Anterior cingulate cortex (tissue), 58 donors: ENCODE data around the gene KRTAP7-1.

Experiments
- DNase-seq, 58 donors: peaks; one replicate each; lab custom pipeline; 2025; lab: John Stamatoyannopoulos, UW

KRTAP7-1 gene

GRCh38 chr21:30829659-30830058 is at the start of gene KRTAP7-1:
Gene KRTAP7-1 (minus strand): TSS chr21:30829759. CDS start chr21:30829698, 61 bp downstream.
- no peak for DNase-seq

GRCh38 chr21:30874526-30874925 is 45.0 kb upstream of the KRTAP7-1 start:
- no peak for DNase-seq

GRCh38 chr21:30847627-30848500 is 18.3 kb upstream of the KRTAP7-1 start:
- DNase-seq, result no peak

GRCh38 chr21:30842990-30843389 is 13.4 kb upstream of the KRTAP7-1 start:
- DNase-seq, result no peak

- peak in 1 of 58 donors; percentile 0 for DNase-seq
Observed at GRCh38 chr21:30839304-30839703, 9.7 kb upstream of the KRTAP7-1 start.

GRCh38 chr21:30838536-30838935 is 9.0 kb upstream of the KRTAP7-1 start:
- DNase-seq, result no peak

- no peak for DNase-seq
Observed at GRCh38 chr21:30831194-30831765, 1.7 kb upstream of the KRTAP7-1 start.

- DNase-seq, result no peak
Observed at GRCh38 chr21:30818837-30819610, 10.5 kb downstream of the KRTAP7-1 start.

GRCh38 chr21:30813174-30813573 is 16.4 kb downstream of the KRTAP7-1 start, which contains the start of gene KRTAP8-1:
Gene KRTAP8-1 (minus strand): TSS chr21:30813274. CDS start chr21:30813220, 54 bp downstream.
- no peak for DNase-seq

- no peak for DNase-seq
Observed at GRCh38 chr21:30800605-30801004, 29.0 kb downstream of the KRTAP7-1 start.

GRCh38 chr21:30793581-30794314 is 35.8 kb downstream of the KRTAP7-1 start:
- DNase-seq, result no peak

GRCh38 chr21:30779249-30779648 is 50.3 kb downstream of the KRTAP7-1 start:
- DNase-seq, result no peak
